Sigmoid colon (tissue), 4 donors: ENCODE results near the gene DOCK9.

Experiments used
- EP300 ChIP-seq, 4 donors: sonication (generic); formaldehyde crosslinking; IDR thresholded peaks; one replicate each; pipeline ENCODE4 v1.6.1; 2017; ENCODE audit warnings: antibody characterized with exemption in 4 of 4
- POLR2A ChIP-seq, 2 donors: fragments of 450-650 bp; IDR thresholded peaks; one replicate each; pipeline ENCODE4 v1.6.1; 2016; ENCODE audit warnings: antibody characterized with exemption in 2 of 2, mild to moderate bottlenecking in 2 of 2, moderate library complexity in 2 of 2
- TF ChIP-seq, protein P1 (sequence below), 4 experiments: fragments of 450-650 bp in 3 of 4; fragments of 200-600 bp in 1 of 4; IDR thresholded peaks; one replicate each; pipeline ENCODE4 v1.5.1; 2016 to 2019; ENCODE audit warnings: antibody characterized with exemption in 4 of 4, mild to moderate bottlenecking in 3 of 4, moderate library complexity in 2 of 4

DNA sequence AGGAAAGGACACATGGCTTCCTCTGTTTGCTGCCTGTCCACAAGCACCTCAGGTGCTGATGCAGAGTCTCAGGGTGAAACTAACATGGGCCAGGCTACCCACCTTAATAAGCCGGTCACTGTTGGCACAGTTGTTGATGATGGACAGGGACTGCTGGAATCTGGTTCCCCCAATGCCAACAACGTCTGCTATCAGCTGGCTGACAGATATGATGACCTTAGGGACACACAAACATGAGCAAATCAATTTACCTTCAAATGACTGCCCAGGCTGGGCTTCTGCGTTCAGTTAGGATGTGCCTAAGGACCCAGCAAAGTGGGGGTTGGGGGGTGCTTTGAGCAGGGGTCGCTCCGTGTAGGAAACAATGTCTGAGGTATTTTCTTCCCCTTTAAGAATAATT, 148.3 kb downstream of the DOCK9 start:
- TF ChIP-seq, protein P1, sequence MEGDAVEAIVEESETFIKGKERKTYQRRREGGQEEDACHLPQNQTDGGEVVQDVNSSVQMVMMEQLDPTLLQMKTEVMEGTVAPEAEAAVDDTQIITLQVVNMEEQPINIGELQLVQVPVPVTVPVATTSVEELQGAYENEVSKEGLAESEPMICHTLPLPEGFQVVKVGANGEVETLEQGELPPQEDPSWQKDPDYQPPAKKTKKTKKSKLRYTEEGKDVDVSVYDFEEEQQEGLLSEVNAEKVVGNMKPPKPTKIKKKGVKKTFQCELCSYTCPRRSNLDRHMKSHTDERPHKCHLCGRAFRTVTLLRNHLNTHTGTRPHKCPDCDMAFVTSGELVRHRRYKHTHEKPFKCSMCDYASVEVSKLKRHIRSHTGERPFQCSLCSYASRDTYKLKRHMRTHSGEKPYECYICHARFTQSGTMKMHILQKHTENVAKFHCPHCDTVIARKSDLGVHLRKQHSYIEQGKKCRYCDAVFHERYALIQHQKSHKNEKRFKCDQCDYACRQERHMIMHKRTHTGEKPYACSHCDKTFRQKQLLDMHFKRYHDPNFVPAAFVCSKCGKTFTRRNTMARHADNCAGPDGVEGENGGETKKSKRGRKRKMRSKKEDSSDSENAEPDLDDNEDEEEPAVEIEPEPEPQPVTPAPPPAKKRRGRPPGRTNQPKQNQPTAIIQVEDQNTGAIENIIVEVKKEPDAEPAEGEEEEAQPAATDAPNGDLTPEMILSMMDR (IDR thresholded peaks at IDR 0.05): no peak
- TF ChIP-seq EP300 (IDR thresholded peaks at IDR 0.05): no peak
- no peak for TF ChIP-seq POLR2A (IDR thresholded peaks at IDR 0.05)
